NCI-H446 treated with DMSO at 0.1 percent for 48 hours (cell line): ENCODE data around the gene RAMP1.

Experiments used
- DNase-seq: peaks from one replicate; lab custom pipeline; 2025; lab: John Stamatoyannopoulos, UW

Gene RAMP1

GRCh38 chr2:237951878-237952277 lies 92.5 kb downstream of the RAMP1 start:
- no peak for DNase-seq

- no peak for DNase-seq
Observed at GRCh38 chr2:237952851-237953250, 93.4 kb downstream of the RAMP1 start.

- no peak for DNase-seq
Observed at GRCh38 chr2:237955640-237956401, 96.4 kb downstream of the RAMP1 start.

- DNase-seq, result no peak
Observed at GRCh38 chr2:237956402-237956736, 96.9 kb downstream of the RAMP1 start.

DNA sequence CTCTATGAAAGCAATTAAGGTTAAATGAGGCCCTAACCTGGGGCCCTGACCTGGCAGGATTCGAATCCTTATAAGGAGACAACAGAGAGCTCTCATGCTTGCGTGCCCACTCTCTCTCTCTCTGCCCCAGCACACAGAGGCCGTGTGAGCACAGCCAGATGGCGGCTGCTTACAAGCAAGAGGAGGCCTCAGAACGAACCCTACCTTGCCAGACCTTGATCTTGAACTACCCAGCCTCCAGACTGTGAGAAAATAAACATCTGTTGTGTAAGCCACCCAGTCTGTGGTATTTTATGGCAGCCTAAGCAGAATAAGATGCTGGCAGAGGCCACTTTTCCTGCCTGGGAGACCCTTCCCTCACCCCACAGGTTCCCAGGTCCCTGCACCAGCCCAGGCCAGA lies 102.2 kb downstream of the RAMP1 start:
- no peak for DNase-seq
